Measurements from ENCODE around the gene SPTLC2. TPM values are rescaled to one million over a fixed set of nuclear protein-coding genes. Genes with fewer than 3 reads are reported as not detected.

The SPTLC2 gene
- total RNA-seq, 2 experiments from 2014 or later = 76.5 to 80.4 TPM

Other genes starting within 250 kb of the SPTLC2 start
- gene TMED8, start 239.5 kb downstream of the SPTLC2 start, total RNA-seq = 10 to 100 TPM; 16.7 to 17.1 TPM
- gene SAMD15, start 239.3 kb downstream of the SPTLC2 start, total RNA-seq = under 1 TPM; 0.23 to 0.40 TPM
- gene NOXRED1, start 193.1 kb downstream of the SPTLC2 start, total RNA-seq = under 1 TPM; 0.29 TPM
- 10 to 100 TPM; 18.4 to 19.3 TPM for gene VIPAS39, start 159.0 kb downstream of the SPTLC2 start, total RNA-seq
- gene AHSA1, start 158.5 kb downstream of the SPTLC2 start, total RNA-seq = 100 to 1,000 TPM; 252 to 273 TPM
- gene ISM2, start 117.8 kb downstream of the SPTLC2 start, total RNA-seq = not detected
- 10 to 100 TPM; 12.9 to 14.8 TPM for gene ALKBH1, start 91.4 kb upstream of the SPTLC2 start, total RNA-seq
- 100 to 1,000 TPM in 1 of 2 experiments, 10 to 100 TPM in 1; 92.1 to 101 TPM for gene SLIRP, start 91.5 kb upstream of the SPTLC2 start, total RNA-seq
- 100 to 1,000 TPM in 1 of 2 experiments, 10 to 100 TPM in 1; 94.4 to 100 TPM for gene SNW1, start 144.5 kb upstream of the SPTLC2 start, total RNA-seq
- 1 to 10 TPM; 2.7 to 3.3 TPM for gene ADCK1, start 183.5 kb upstream of the SPTLC2 start, total RNA-seq